Activated naive CD4-positive, alpha-beta T cell treated with anti-CD3 and anti-CD28 coated beads, Interleukin-2, amount 50 U/mL, for 24 hours (primary cell): ENCODE results near the gene NDUFB10.
"Not testable (repeated sequence)": the region's sequence is repeated elsewhere in the genome, so short reads cannot be mapped to it uniquely, and the experiment has no call there.

ENCODE experiments used
- H3K27ac Mint-ChIP-seq: one replicate; pipeline ENCODE4 v1.8.0; 2021; ENCODE audit warnings: mild to moderate bottlenecking, mixed read lengths
- H3K27me3 Mint-ChIP-seq: one replicate; pipeline ENCODE4 v1.8.0; 2021; ENCODE audit warnings: mixed read lengths
- H3K36me3 Mint-ChIP-seq: one replicate; pipeline ENCODE4 v1.8.0; 2021; ENCODE audit warnings: mixed read lengths
- H3K4me1 Mint-ChIP-seq: one replicate; pipeline ENCODE4 v1.8.0; 2021; ENCODE audit warnings: mixed read lengths
- H3K4me3 Mint-ChIP-seq: one replicate; pipeline ENCODE4 v1.8.0; 2021; ENCODE audit warnings: mild to moderate bottlenecking, mixed read lengths
- H3K9me3 Mint-ChIP-seq: one replicate; pipeline ENCODE4 v1.8.0; 2021; ENCODE audit warnings: mixed read lengths

Gene NDUFB10

GRCh38 chr16:1919327-1919998 is 39.9 kb upstream of the NDUFB10 start:
- H3K4me1 Mint-ChIP-seq, result no peaks in the 10 kb centered on the region
- H3K27ac Mint-ChIP-seq, result no peak overlapping the region
- peaks cover 40% of the 10 kb centered on the region for H3K27me3 Mint-ChIP-seq
- H3K4me3 Mint-ChIP-seq, result no peak overlapping the region
- no peaks in the 10 kb centered on the region for H3K9me3 Mint-ChIP-seq
- H3K36me3 Mint-ChIP-seq, result no peaks in the 10 kb centered on the region

DNA sequence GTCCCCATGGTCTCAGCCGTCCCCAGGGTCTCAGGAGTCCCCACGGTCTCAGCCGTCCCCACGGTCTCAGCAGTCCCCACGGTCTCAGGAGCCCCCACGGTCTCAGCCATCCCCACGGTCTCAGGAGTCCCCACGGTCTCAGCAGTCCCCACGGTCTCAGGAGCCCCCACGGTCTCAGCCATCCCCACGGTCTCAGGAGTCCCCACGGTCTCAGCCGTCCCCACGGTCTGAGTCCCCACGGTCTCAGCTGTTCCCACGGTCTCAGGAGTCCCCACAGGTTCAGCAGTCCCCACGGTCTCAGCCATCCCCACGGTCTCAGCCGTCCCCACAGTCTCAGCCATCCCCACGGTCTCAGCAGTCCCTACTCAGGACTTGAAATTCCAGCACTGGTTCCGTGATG is 39.2 kb upstream of the NDUFB10 start:
- not testable (repeated sequence) for H3K9me3 Mint-ChIP-seq, H3K27ac Mint-ChIP-seq, H3K4me3 Mint-ChIP-seq, H3K4me1 Mint-ChIP-seq, H3K36me3 Mint-ChIP-seq
- H3K27me3 Mint-ChIP-seq, result peaks cover 34% of the 10 kb centered on the region

GRCh38 chr16:1920727-1921171 is 38.6 kb upstream of the NDUFB10 start:
- Mint-ChIP-seq H3K9me3 (no peaks in the 10 kb centered on the region), H3K4me1 (no peaks in the 10 kb centered on the region), H3K36me3 (no peaks in the 10 kb centered on the region), H3K4me3 (no peak overlapping the region), H3K27ac (no peak overlapping the region), H3K27me3 (peaks cover 31% of the 10 kb centered on the region)

DNA sequence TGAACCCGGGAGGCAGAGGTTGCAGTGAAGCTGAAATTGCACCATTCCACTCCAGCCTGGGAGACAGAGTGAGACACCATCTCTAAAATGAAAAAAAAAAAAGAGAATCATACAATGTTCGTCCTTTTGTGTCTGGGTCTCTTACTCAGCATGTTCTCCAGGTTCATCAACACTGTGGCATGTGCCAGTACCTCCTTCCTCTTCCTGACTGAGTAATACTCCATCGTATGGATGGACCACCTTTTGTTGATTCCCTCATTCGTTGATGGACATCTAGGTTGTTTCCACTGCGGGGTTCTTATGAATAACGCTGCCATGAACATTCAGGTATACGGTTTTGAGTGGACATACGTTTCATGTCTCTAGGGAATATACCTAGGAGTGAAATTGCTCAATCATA is 37.0 kb upstream of the NDUFB10 start:
- H3K9me3 Mint-ChIP-seq, result no peaks in the 10 kb centered on the region
- H3K4me1 Mint-ChIP-seq, result no peaks in the 10 kb centered on the region
- peaks cover 24% of the 10 kb centered on the region for H3K27me3 Mint-ChIP-seq
- no peak overlapping the region for H3K27ac Mint-ChIP-seq
- no peak overlapping the region for H3K4me3 Mint-ChIP-seq
- no peaks in the 10 kb centered on the region for H3K36me3 Mint-ChIP-seq

DNA sequence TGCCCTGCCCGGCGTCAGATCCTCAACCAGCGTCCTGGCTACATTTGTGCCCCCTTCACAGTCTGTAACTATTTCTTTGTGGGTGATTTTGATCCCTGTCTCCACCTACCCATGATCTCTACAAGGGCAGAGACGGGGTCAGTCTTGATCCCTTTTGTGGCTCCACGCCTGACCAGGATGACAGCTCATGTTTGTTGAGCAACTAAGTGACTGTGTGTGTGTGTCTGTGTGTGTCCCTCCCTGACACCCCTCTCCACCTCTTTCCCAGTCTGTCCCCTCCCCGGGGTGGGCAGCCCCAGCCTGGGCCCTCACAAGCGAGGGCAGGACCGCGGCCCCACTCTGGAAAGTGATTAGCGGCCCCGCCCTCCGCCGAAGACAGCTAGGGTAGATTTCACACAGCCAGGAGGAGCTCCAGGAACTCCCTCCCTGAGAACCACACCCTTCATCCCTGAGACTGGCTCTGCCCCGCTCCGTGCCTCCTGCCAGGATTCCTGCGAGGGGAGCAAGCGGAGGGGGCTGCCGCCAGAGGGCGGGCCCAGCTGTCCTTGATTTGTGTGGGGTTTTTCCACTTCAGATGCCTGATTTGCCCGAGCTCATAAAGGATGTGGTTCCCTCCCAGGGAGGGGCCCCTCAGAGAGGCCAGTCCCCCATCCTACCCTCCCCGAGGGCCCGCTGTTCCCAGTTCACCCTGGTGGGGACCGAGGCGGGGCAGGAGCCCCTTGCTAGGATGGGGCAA is 35.9 kb upstream of the NDUFB10 start:
- H3K27ac Mint-ChIP-seq, result no peak overlapping the region
- no peaks in the 10 kb centered on the region for H3K9me3 Mint-ChIP-seq
- peaks cover 24% of the 10 kb centered on the region for H3K27me3 Mint-ChIP-seq
- no peaks in the 10 kb centered on the region for H3K36me3 Mint-ChIP-seq
- no peak overlapping the region for H3K4me3 Mint-ChIP-seq
- no peaks in the 10 kb centered on the region for H3K4me1 Mint-ChIP-seq

- Mint-ChIP-seq H3K9me3 (no peaks in the 10 kb centered on the region), H3K36me3 (no peaks in the 10 kb centered on the region), H3K27ac (no peak overlapping the region), H3K4me3 (no peak overlapping the region), H3K27me3 (peaks cover 20% of the 10 kb centered on the region), H3K4me1 (peaks cover 2% of the 10 kb centered on the region)
These were observed 35.2 kb upstream of the NDUFB10 start for GRCh38 chr16:1924095-1924494.

DNA sequence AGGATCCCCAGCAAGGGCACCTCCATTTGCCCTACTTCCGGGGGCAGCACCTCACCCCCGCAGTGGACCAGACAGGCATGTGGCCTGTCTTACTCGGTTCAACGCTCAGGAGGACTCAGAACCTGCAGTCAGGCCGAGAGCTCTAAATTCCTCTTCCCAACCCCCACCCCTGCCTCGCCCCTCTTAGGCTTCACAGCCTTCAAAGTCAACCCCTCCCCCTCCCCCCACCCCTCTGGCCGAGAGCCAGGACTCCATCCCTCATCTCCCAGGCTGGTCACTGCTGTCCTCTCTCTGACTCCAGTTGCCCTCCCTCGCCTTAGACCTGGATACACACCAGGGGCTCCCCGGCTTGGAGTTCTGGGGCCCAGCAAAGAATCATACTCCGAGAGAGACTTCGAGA is 33.1 kb upstream of the NDUFB10 start:
- Mint-ChIP-seq H3K36me3 (no peaks in the 10 kb centered on the region), H3K4me3 (no peak overlapping the region), H3K27ac (no peak overlapping the region), H3K4me1 (peaks cover 3% of the 10 kb centered on the region), H3K9me3 (no peaks in the 10 kb centered on the region), H3K27me3 (peaks cover 11% of the 10 kb centered on the region)

DNA sequence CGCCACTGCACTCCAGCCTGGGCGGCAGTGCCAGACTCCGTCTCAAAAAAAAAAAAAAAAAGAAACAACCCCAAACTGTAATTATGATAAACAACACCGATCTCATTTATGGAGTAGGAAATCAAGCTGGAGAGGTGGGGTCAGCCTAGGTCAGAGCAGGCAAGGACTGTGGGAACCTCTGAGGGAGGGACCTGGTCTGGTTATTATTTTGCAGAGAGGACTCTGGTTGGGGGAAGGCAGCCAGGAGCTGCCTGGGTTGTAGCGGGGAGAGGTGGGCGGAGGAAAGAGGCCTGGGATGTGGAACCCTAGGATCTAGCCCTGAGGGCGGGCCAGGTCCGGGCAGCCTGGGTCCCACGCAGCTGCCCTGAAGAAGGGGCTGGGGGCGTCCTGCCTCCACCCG is 30.2 kb upstream of the NDUFB10 start:
- no peaks in the 10 kb centered on the region for H3K36me3 Mint-ChIP-seq
- H3K4me1 Mint-ChIP-seq, result peaks cover 3% of the 10 kb centered on the region
- H3K9me3 Mint-ChIP-seq, result no peaks in the 10 kb centered on the region
- peak overlapping the region; percentile 80 for H3K4me3 Mint-ChIP-seq
- H3K27me3 Mint-ChIP-seq, result no peaks in the 10 kb centered on the region
- H3K27ac Mint-ChIP-seq, result peak overlapping the region; percentile 51

DNA sequence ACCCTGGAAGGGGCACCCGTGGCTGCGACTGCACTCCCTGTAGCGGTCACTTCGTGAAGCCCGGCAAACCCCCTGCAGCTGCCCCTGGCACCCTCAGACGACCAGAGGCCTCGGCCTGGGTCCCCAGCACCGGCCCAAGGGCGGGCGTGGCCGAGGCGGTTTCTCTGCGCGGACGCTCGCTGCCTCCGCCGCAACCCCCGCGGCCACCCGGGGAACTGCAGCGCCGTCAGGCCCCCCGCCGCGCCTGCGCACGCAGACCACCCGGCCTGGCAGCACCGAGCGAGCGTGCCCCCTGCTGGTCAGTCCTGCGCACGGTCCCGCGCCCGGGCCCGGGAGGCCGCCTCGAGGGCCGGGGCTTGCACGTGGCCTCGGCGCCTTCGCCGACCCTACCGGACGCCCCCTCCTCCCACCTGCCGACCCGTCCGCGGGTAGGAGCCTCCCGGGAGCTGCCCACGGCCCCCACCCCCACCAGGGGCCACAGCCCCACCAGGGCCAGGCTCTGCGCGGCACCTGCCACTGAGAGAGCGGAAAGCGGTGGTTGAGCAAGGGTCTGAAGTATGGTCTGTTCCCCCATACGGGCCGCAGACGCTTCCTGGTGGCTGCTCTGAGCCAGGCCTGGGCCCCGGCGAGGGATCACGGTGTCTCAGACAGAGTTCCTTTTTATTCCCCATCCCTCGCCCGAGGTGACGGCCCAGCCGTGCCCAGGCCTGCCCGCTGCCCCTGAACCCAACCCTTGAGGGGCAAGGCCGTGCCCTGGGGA is 29.6 kb upstream of the NDUFB10 start:
- peaks cover 3% of the 10 kb centered on the region for H3K4me1 Mint-ChIP-seq
- no peak overlapping the region for H3K27ac Mint-ChIP-seq
- peak overlapping the region; percentile 23 for H3K4me3 Mint-ChIP-seq
- H3K9me3 Mint-ChIP-seq, result no peaks in the 10 kb centered on the region
- no peaks in the 10 kb centered on the region for H3K27me3 Mint-ChIP-seq
- H3K36me3 Mint-ChIP-seq, result no peaks in the 10 kb centered on the region

- Mint-ChIP-seq H3K27ac (peak overlapping the region; percentile 46), H3K4me1 (peaks cover 3% of the 10 kb centered on the region), H3K36me3 (no peaks in the 10 kb centered on the region), H3K27me3 (no peaks in the 10 kb centered on the region), H3K4me3 (no peak overlapping the region), H3K9me3 (no peaks in the 10 kb centered on the region)
These were observed 29.0 kb upstream of the NDUFB10 start for GRCh38 chr16:1930338-1930720.

DNA sequence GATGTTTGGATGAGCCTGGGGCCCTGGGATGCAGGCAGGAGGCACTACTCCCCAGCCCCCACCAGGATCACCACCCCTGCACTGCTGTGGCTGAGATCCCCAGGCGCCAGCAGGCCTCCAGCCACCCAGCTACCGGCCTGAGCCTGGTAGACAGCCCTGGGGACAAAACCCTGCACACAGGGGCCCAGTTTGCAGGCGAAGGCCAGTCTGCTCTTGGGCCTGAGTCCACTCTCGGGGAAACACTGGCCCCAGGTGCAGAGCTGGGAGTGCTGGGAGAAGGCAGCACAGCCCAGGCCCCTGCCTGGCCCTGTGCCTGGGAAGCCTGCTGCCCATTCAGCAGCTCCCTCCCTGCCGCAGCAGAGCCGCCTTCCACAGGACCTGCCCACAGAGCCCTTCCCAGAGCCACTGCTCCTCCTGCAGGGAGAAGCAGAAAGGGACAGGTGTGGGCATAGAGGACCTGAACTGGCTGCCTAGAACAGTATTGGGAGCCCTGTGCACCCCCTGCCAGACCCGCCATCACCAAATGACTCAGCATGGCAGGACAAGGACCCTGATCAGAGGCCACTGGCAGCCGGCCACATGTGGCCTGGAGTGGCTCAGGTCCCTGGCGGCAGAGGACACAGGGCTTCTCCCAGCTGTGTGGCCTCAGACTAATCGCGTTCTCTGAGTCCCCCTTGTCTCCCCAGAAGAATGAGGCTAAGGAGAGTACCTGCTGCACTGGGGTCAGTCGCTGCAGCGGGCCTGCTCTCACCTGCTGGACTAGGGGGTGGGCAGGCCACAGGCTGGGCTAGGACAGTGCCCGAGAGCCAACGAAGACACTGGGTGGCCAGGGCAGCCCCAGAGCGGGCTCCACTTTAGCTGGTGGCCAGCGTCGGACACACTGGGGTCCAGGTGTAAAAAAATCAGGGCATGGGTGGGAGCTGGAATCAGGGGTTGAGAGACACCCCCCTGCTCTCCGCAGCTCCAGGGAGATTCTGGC is 27.0 kb upstream of the NDUFB10 start:
- no peak overlapping the region for H3K4me3 Mint-ChIP-seq
- H3K27ac Mint-ChIP-seq, result no peak overlapping the region

GRCh38 chr16:1933097-1933661 is 26.2 kb upstream of the NDUFB10 start:
- H3K27ac Mint-ChIP-seq, result no peak overlapping the region
- peaks cover 3% of the 10 kb centered on the region for H3K4me1 Mint-ChIP-seq
- no peaks in the 10 kb centered on the region for H3K27me3 Mint-ChIP-seq
- H3K9me3 Mint-ChIP-seq, result no peaks in the 10 kb centered on the region
- peaks cover 2% of the 10 kb centered on the region for H3K36me3 Mint-ChIP-seq
- no peak overlapping the region for H3K4me3 Mint-ChIP-seq

More for the DNA sequence above, 27.0 kb upstream of the NDUFB10 start:
- Mint-ChIP-seq H3K9me3 (no peaks in the 10 kb centered on the region), H3K36me3 (no peaks in the 10 kb centered on the region), H3K27me3 (no peaks in the 10 kb centered on the region), H3K4me1 (peaks cover 3% of the 10 kb centered on the region)

DNA sequence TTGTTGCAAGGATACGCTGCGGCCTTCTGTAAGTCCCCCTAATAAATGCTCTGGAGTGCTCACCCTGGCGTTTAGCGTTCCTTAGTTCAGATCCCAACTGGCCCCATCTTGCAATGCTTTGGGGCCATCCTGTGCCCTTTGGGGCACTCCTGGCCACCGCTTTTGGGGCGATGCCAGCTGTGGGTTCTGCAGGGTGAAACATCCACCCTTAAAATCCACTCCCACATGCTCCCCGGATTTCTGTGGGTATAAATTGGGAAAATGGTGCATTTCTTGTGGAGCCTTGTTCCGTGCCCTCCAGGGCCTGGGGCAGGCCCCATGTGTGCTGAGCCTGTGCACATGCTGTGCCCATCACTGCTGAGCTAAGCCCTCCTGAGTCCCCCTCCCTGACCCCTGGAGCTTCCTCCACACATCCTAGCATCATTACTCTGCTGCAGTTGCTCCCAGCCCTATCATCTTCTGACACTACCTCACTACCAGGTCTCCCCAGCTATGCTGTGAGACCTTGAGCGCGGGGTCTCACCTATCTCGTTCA is 22.3 kb upstream of the NDUFB10 start:
- Mint-ChIP-seq H3K27me3 (no peaks in the 10 kb centered on the region), H3K27ac (no peak overlapping the region), H3K9me3 (no peaks in the 10 kb centered on the region), H3K36me3 (peaks cover 2% of the 10 kb centered on the region), H3K4me1 (peaks cover 7% of the 10 kb centered on the region), H3K4me3 (no peak overlapping the region)

GRCh38 chr16:1938316-1938715 is 21.0 kb upstream of the NDUFB10 start:
- Mint-ChIP-seq H3K4me1 (peaks cover 10% of the 10 kb centered on the region), H3K36me3 (peaks cover 2% of the 10 kb centered on the region), H3K9me3 (no peaks in the 10 kb centered on the region), H3K27me3 (no peaks in the 10 kb centered on the region), H3K27ac (no peak overlapping the region), H3K4me3 (no peak overlapping the region)

- no peaks in the 10 kb centered on the region for H3K9me3 Mint-ChIP-seq
- no peaks in the 10 kb centered on the region for H3K27me3 Mint-ChIP-seq
- no peak overlapping the region for H3K27ac Mint-ChIP-seq
- peaks cover 2% of the 10 kb centered on the region for H3K36me3 Mint-ChIP-seq
- no peak overlapping the region for H3K4me3 Mint-ChIP-seq
- H3K4me1 Mint-ChIP-seq, result peaks cover 14% of the 10 kb centered on the region
These were observed 20.4 kb upstream of the NDUFB10 start for GRCh38 chr16:1938910-1939309.
